ENCODE data around the gene TBC1D22A. TPM values are rescaled to one million over a fixed set of nuclear protein-coding genes. Genes with fewer than 3 reads are reported as not detected.

The TBC1D22A gene
- total and polyA plus RNA-seq, 2 experiments from 2014 or later: 9.6 to 13.3 TPM

GRCh38 chr22:47112582-47112965 is 350.1 kb downstream of the TBC1D22A start:
- H3K4me2 ChIP-seq: no peak overlapping the region
- no peak overlapping the region for H3K4me3 Mint-ChIP-seq
- no peak overlapping the region for H3K27ac Mint-ChIP-seq

More at GRCh38 chr22:47112582-47112965, 350.1 kb downstream of the TBC1D22A start:
- no peaks in the 10 kb centered on the region for H3F3A ChIP-seq (replicated peaks; ENCODE audit: low read depth)
- no peaks in the 10 kb centered on the region for H3K27me3 ChIP-seq (ENCODE audit: insufficient read depth)
- no peak for ATAC-seq
- no peak for DNase-seq (ENCODE audit: low spot score)
- Mint-ChIP-seq H3K36me3 (ENCODE audit: low read depth) (no peaks in the 10 kb centered on the region; the same call in 2 of the 3 replicates), H3K9me3 (no peaks in the 10 kb centered on the region), H3K4me1 (peaks cover 5% of the 10 kb centered on the region; the same call in 2 of the 3 replicates), H3K27me3 (ENCODE audit: insufficient read depth, low read depth, poor library complexity) (peaks cover 16% of the 10 kb centered on the region)
- 0 out of 2 replicates have a peak, but pooled peaks cover 3% of the 10 kb centered on the region for H3K9me2 ChIP-seq (ENCODE audit: insufficient read depth)
- H3K27ac ChIP-seq (ENCODE audit: low read depth): no peak overlapping the region
- no peaks in the 10 kb centered on the region for H4K20me1 ChIP-seq (replicated peaks; ENCODE audit: insufficient read depth)
- H3K4me3 ChIP-seq: no peak overlapping the region
- no peaks in the 10 kb centered on the region for H3K79me2 ChIP-seq (replicated peaks; ENCODE audit: insufficient read depth)
- H2AFZ ChIP-seq: no peak overlapping the region
- no peaks in the 10 kb centered on the region for H3K36me3 ChIP-seq (ENCODE audit: insufficient read depth)
- no peak for TF ChIP-seq ZNF462 (CRISPR knock-in tag; IDR thresholded peaks at IDR 0.05)
- no peak for TF ChIP-seq POLR2AphosphoS5 (IDR thresholded peaks at IDR 0.05; ENCODE audit: low read depth)
- no peak for TF ChIP-seq STAT1 (IDR thresholded peaks at IDR 0.05; ENCODE audit: unreplicated experiment)
- no peak for TF ChIP-seq JUNB (IDR thresholded peaks at IDR 0.05; ENCODE audit: unreplicated experiment)
- TF ChIP-seq CREB1 (CRISPR knock-in tag; IDR thresholded peaks at IDR 0.05; ENCODE audit: low read depth): no peak
- TF ChIP-seq ZNF114 (CRISPR knock-in tag; IDR thresholded peaks at IDR 0.05): no peak
- TF ChIP-seq ETS1 (IDR thresholded peaks at IDR 0.05): no peak
- TF ChIP-seq EZH2 (IDR thresholded peaks at IDR 0.05; ENCODE audit: low read depth, unreplicated experiment): no peak
- no peak for TF ChIP-seq ZNF331 (CRISPR knock-in tag; IDR thresholded peaks at IDR 0.05; ENCODE audit: low read depth)
- no peak for TF ChIP-seq EZH2phosphoT487 (IDR thresholded peaks at IDR 0.05; ENCODE audit: unreplicated experiment)
- H3K4me1 ChIP-seq (ENCODE audit: insufficient read depth): no peaks in the 10 kb centered on the region
